Neural cell (in vitro differentiated cells): Measurements from ENCODE around the gene DERL3.

Source experiments
- EZH2 ChIP-seq: fragments of 200-600, 300-800 bp; shearing (Covaris generic), sonication (generic); IDR thresholded peaks from 2 replicates; pipeline ENCODE4 v1.6.1; 2014; ENCODE audit warnings: antibody characterized with exemption, low read length, borderline replicate concordance, mild to moderate bottlenecking; ENCODE audit not compliant: insufficient read depth, poor library complexity, severe bottlenecking
- POLR2AphosphoS5 ChIP-seq: IDR thresholded peaks from 2 replicates; pipeline ENCODE4 v1.6.1; 2012
- TAF1 ChIP-seq: IDR thresholded peaks from 2 replicates; pipeline ENCODE4 v1.6.1; 2012; ENCODE audit warnings: low read depth
- TF ChIP-seq, protein P1 (sequence below): fragments of 450-650 bp; IDR thresholded peaks from 2 replicates; pipeline ENCODE4 v1.5.1; 2014; ENCODE audit warnings: antibody characterized with exemption, mild to moderate bottlenecking, moderate library complexity; ENCODE audit not compliant: poor library complexity, severe bottlenecking

DNA sequence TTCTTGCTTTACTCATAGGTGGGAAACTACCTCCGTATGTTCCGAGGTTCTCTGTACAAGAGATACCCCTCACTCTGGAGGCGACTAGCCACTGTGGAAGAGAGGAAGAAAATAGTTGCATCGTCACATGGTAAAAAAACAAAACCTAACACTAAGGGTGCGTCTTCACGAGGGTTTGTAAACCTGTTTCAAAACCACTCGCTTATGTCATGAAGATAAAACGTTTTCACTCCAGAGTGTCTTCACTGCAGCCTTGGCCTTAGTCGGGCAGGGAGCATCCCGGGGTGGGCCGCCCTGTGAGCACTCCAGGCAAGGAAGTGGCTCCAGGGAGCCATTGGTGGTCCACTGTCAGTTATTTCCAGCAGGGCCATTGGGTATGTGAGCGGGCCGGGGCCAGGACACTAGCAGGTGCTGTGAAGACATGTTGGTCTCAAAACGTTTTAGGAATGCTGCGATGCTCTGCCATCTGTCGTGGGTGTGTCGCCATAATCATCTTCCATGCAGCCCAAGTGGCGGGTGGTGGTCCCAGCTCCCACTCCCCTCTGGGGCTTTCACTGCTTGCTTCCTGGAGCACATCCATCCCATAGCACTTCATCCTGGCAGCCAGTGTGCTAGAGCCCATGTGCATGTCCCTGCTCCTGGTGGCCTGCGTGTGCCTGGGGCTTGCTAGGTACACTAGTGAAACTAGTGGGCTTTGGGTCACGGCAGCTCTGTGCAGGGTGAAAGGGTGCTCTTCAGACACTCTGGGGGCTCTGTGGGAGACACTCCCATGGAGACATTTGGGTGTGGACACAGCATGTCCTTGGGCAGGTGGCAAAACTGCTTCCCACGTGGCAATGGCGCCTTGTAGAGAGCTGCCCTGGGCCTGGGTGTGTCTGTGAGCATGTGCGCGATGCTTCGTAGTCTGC lies 46.8 kb downstream of the DERL3 start:
- no peak for TF ChIP-seq EZH2
- TF ChIP-seq, protein P1, sequence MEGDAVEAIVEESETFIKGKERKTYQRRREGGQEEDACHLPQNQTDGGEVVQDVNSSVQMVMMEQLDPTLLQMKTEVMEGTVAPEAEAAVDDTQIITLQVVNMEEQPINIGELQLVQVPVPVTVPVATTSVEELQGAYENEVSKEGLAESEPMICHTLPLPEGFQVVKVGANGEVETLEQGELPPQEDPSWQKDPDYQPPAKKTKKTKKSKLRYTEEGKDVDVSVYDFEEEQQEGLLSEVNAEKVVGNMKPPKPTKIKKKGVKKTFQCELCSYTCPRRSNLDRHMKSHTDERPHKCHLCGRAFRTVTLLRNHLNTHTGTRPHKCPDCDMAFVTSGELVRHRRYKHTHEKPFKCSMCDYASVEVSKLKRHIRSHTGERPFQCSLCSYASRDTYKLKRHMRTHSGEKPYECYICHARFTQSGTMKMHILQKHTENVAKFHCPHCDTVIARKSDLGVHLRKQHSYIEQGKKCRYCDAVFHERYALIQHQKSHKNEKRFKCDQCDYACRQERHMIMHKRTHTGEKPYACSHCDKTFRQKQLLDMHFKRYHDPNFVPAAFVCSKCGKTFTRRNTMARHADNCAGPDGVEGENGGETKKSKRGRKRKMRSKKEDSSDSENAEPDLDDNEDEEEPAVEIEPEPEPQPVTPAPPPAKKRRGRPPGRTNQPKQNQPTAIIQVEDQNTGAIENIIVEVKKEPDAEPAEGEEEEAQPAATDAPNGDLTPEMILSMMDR = no peak
- TF ChIP-seq TAF1 = no peak
- no peak for TF ChIP-seq POLR2AphosphoS5
